Esophagus squamous epithelium (tissue), 5 donors: ENCODE data around the gene MAD1L1. TPM values are rescaled to one million over a fixed set of nuclear protein-coding genes. Genes with fewer than 3 reads are reported as not detected.

Source experiments
- DNase-seq: peaks from one replicate; lab custom pipeline; 2025; lab: John Stamatoyannopoulos, UW
- H3K27ac ChIP-seq, 4 donors: fragments of 200-600 bp; sonication (generic); one replicate each; pipeline ENCODE4 v1.5.1; 2016 to 2019; ENCODE audit warnings: mild to moderate bottlenecking in 1 of 4
- H3K27me3 ChIP-seq, 4 donors: fragments of 200-600 bp; sonication (generic); 1 replicate in 3 of 4; 2 replicates in 1 of 4; pipeline versions ENCODE4 v1.5.1 to v1.6.0; 2017 to 2021; ENCODE audit warnings: antibody characterized with exemption in 1 of 4
- H3K36me3 ChIP-seq, 3 donors: fragments of 200-600 bp; sonication (generic); one replicate each; pipeline ENCODE4 v1.5.1; 2016 to 2019
- H3K4me1 ChIP-seq, 3 donors: fragments of 200-600 bp; sonication (generic); one replicate each; pipeline ENCODE4 v1.5.1; 2017 to 2019
- H3K4me3 ChIP-seq, 4 donors: fragments of 200-600 bp; sonication (generic); 1 replicate in 3 of 4; 2 replicates in 1 of 4; pipeline ENCODE4 v1.5.1; 2016 to 2019; ENCODE audit warnings: mild to moderate bottlenecking in 2 of 4, moderate library complexity in 1 of 4
- H3K9me3 ChIP-seq, 3 donors: fragments of 200-600 bp; sonication (generic); one replicate each; pipeline ENCODE4 v1.5.1; 2016 to 2019
- CTCF ChIP-seq, 6 experiments: fragments of 450-650 bp in 4 of 6; fragments of 200-600 bp in 2 of 6; sonication (generic) in 2 of 6; IDR thresholded peaks; one replicate each; pipeline ENCODE4 v1.5.1; 2016 to 2019; ENCODE audit warnings: antibody characterized with exemption in 6 of 6, mild to moderate bottlenecking in 4 of 6, moderate library complexity in 4 of 6
- POLR2A ChIP-seq, 4 donors: fragments of 450-650 bp; IDR thresholded peaks; one replicate each; pipeline ENCODE4 v1.6.1; 2017; ENCODE audit warnings: antibody characterized with exemption in 4 of 4, mild to moderate bottlenecking in 4 of 4, moderate library complexity in 3 of 4
- WGBS, 2 donors: methylation state at CpG; one replicate each; pipeline ENCODE4 v1.1.5; 2018; 5-methylcytosine and 5-hydroxymethylcytosine counted together
- intact Hi-C: fragments of 100-400 bp; cut with DNase I; formaldehyde crosslinking; loops from one replicate; pipeline ENCODE4 v1.15.0; 2022
- total RNA-seq, 4 donors: library from RNA; depleted of rRNA; stranded (reverse); fragments of >200 nt; gene quantifications; one replicate each; pipeline ENCODE4 v1.1.0, GENCODE V29; 2016
- donor health status: DM: yes; HTN: yes; CAD: no.

The MAD1L1 gene
- total RNA-seq, 4 donors from 2014 or later = 16.6 to 40.4 (median 30.2) TPM

DNA sequence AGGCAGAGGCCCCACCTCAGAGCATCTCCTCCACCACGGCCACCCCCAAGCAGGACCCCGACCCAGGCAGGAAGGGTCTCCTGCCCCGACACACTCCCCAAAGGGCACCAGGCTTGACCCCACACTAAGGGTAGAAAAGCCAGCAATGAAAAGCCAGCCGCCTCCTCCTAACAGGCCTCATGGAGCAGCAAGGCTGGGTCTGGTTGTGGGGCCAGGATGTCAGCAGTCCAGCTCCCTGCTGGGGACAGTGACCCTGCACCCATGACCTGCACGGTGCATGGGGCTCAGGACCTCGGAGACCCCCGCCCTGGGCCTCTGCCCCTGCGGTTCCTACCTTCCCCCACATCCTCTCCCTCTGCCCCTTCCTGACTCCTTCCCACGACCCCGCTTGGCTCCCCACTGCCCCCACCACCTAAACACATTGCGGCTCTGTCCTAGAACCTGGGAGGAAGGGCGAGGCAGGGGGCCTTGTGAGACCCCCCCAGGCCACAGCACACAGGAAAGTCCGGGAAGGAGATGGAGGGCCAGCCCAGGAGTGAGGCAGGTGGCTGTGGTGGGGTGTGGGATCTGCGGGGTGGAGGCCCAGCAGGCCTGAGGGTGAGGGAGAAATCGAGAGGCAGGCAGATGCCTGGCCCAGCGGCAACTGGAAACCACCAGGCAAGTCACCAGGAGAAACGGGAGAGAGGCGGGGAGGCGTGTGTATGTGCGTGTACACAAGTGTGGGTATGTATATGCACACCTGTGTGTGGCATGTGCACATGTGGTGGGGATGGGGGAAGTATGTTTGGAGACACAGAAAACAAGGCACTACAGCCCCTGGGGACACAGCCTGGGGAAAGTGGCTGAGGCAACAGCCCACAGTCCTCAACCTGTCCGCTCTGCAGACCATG, 229.9 kb downstream of the MAD1L1 start:
- DNase-seq = no peak
- no peak overlapping the region for H3K4me3 ChIP-seq
- peaks cover 0 to 22% (median 0%) of the 10 kb centered on the region in 3 donors for H3K36me3 ChIP-seq
- H3K9me3 ChIP-seq = no peaks in the 10 kb centered on the region
- H3K27me3 ChIP-seq = no peaks in the 10 kb centered on the region
- whole genome bisulfite sequencing, 2 donors = 79 to 80% methylated on average over 10 to 11 of the region's 21 CpGs
- no peak overlapping the region for H3K27ac ChIP-seq
- TF ChIP-seq CTCF (IDR thresholded peaks at IDR 0.05) (no peak), POLR2A (IDR thresholded peaks at IDR 0.05) (no peak)
- H3K4me1 ChIP-seq = peaks cover 0 to 10% (median 0%) of the 10 kb centered on the region in 3 donors
- intact Hi-C loops = no loop called here

DNA sequence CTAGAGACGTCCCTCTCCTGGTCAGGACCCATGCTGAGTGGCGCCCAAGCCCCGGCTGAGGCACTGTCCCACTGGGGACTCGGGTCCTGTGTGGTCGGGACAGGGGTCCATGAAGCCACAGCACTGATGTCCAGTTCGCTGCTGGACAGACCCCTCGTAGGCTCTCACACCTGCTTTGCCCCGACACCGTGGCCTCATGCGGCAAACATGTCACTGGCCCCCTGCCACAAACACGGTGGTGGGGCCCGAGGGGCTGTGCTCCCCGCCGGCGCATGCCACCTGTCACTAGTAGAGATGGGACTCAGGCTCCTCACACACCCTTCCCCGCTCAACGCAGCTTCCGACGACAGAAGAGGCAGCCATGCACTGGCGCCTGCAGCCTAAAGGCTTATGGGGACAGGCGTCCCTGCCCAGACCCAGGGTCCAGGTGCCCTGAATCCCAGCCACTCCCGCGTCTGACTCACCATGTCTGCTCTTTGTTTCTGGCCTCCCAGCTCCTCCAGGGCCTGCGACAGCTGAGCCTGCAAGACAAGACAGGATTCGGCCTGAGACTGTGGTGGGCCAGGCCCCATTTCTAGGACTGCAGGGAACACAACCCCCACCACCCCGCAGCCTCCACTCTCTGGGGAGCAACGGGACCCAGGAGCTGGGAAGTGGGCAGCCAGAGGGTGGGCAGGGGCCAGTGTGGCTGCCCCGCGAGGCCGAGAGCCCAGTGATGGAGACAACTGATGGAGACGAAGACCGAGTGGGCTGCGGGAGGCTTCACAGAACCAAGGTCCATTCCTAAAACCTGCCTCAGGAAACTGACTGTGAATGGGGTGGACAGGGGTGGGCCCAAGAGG, 230.9 kb downstream of the MAD1L1 start:
- 78 to 89% methylated on average over 7 to 13 of the region's 33 CpGs for WGBS, 2 donors
- H3K4me1 ChIP-seq = peaks cover 0 to 10% (median 0%) of the 10 kb centered on the region in 3 donors
- intact Hi-C loops = no loop called here
- H3K36me3 ChIP-seq = peaks cover 0 to 22% (median 0%) of the 10 kb centered on the region in 3 donors
- H3K27me3 ChIP-seq = no peaks in the 10 kb centered on the region
- TF ChIP-seq CTCF (IDR thresholded peaks at IDR 0.05) (no peak), POLR2A (IDR thresholded peaks at IDR 0.05) (no peak)
- H3K9me3 ChIP-seq = no peaks in the 10 kb centered on the region
- DNase-seq = no peak
- H3K4me3 ChIP-seq = no peak overlapping the region
- H3K27ac ChIP-seq = no peak overlapping the region

GRCh38 chr7:2000746-2001321, 231.9 kb downstream of the MAD1L1 start:
- 97% methylated on average over 7 of the region's 25 CpGs; no CpG with 5 or more reads in 1 of the 2 donors for WGBS, 2 donors
- intact Hi-C loops = no loop called here
- no peak for DNase-seq

GRCh38 chr7:2000153-2000687, 232.5 kb downstream of the MAD1L1 start:
- Histone ChIP-seq H3K4me1 (peaks cover 0 to 10% (median 0%) of the 10 kb centered on the region in 3 donors), H3K27me3 (no peaks in the 10 kb centered on the region), H3K27ac (no peak overlapping the region), H3K9me3 (no peaks in the 10 kb centered on the region), H3K36me3 (peaks cover 0 to 22% (median 0%) of the 10 kb centered on the region in 3 donors), H3K4me3 (no peak overlapping the region)
- TF ChIP-seq POLR2A (IDR thresholded peaks at IDR 0.05) = no peak
- no peak for TF ChIP-seq CTCF (IDR thresholded peaks at IDR 0.05)
- WGBS, 2 donors = 96 to 98% methylated on average over 12 to 17 of the region's 27 CpGs
- no peak for DNase-seq
- intact Hi-C loops = no loop called here

More at GRCh38 chr7:2000746-2001321, 231.9 kb downstream of the MAD1L1 start:
- Histone ChIP-seq H3K4me1 (peaks cover 0 to 10% (median 0%) of the 10 kb centered on the region in 3 donors), H3K36me3 (peaks cover 0 to 22% (median 0%) of the 10 kb centered on the region in 3 donors), H3K27me3 (no peaks in the 10 kb centered on the region), H3K4me3 (no peak overlapping the region), H3K27ac (no peak overlapping the region), H3K9me3 (no peaks in the 10 kb centered on the region)
- TF ChIP-seq POLR2A (IDR thresholded peaks at IDR 0.05) (no peak), CTCF (IDR thresholded peaks at IDR 0.05) (no peak)
